Activated gamma-delta T cell treated with Interleukin-2 at 50 U/mL for 16 hours (primary cell): ENCODE results near the gene TMTC2.

Experiments
- DNase-seq: peaks from one replicate; pipeline ENCODE4 v3.0.0-alpha.2; 2020

The TMTC2 gene

GRCh38 chr12:82896979-82897378, 210.3 kb downstream of the TMTC2 start:
- DNase-seq: no peak

GRCh38 chr12:82898441-82898840, 211.7 kb downstream of the TMTC2 start:
- no peak for DNase-seq

GRCh38 chr12:82904219-82904790, 217.6 kb downstream of the TMTC2 start:
- DNase-seq: no peak

GRCh38 chr12:82910246-82910893, 223.7 kb downstream of the TMTC2 start:
- DNase-seq: no peak

- no peak for DNase-seq
These were observed 225.7 kb downstream of the TMTC2 start for GRCh38 chr12:82912406-82912805.

GRCh38 chr12:82919388-82920054, 232.8 kb downstream of the TMTC2 start:
- DNase-seq: no peak

- no peak for DNase-seq
These were observed 237.2 kb downstream of the TMTC2 start for GRCh38 chr12:82923935-82924334.

GRCh38 chr12:82926630-82927029, 239.9 kb downstream of the TMTC2 start:
- no peak for DNase-seq

- DNase-seq: no peak
These were observed 243.6 kb downstream of the TMTC2 start for GRCh38 chr12:82930301-82930700.

GRCh38 chr12:82931349-82932116, 244.8 kb downstream of the TMTC2 start:
- no peak for DNase-seq

- DNase-seq: no peak
These were observed 250.4 kb downstream of the TMTC2 start for GRCh38 chr12:82937151-82937550.

- DNase-seq: no peak
These were observed 255.8 kb downstream of the TMTC2 start for GRCh38 chr12:82942521-82942920.

GRCh38 chr12:82942991-82943401, 256.3 kb downstream of the TMTC2 start:
- DNase-seq: no peak

GRCh38 chr12:82948491-82948890, 261.8 kb downstream of the TMTC2 start:
- DNase-seq: no peak

- DNase-seq: no peak
These were observed 263.6 kb downstream of the TMTC2 start for GRCh38 chr12:82950356-82950755.

- DNase-seq: no peak
These were observed 266.2 kb downstream of the TMTC2 start for GRCh38 chr12:82952946-82953345.

- DNase-seq: no peak
These were observed 266.7 kb downstream of the TMTC2 start for GRCh38 chr12:82953397-82953796.

- DNase-seq: no peak
These were observed 267.4 kb downstream of the TMTC2 start for GRCh38 chr12:82954064-82954463.

- DNase-seq: no peak
These were observed 267.9 kb downstream of the TMTC2 start for GRCh38 chr12:82954572-82954971.

- no peak for DNase-seq
These were observed 268.3 kb downstream of the TMTC2 start for GRCh38 chr12:82955043-82955442.

GRCh38 chr12:82958966-82959365, 272.3 kb downstream of the TMTC2 start:
- no peak for DNase-seq

GRCh38 chr12:82959821-82960220, 273.1 kb downstream of the TMTC2 start:
- no peak for DNase-seq

GRCh38 chr12:82961835-82962234, 275.1 kb downstream of the TMTC2 start:
- DNase-seq: no peak

GRCh38 chr12:82963956-82964355, 277.2 kb downstream of the TMTC2 start:
- no peak for DNase-seq
